AG10803 (cell line): Measurements from ENCODE around the gene ACO1.

Experiments used
- DNase-seq: peaks from one replicate; pipeline ENCODE4 v3.0.0; 2010; ENCODE audit warnings: low read depth
- H3K4me3 ChIP-seq: 2 replicates; pipeline ENCODE4 v1.5.1; 2011; ENCODE audit warnings: mild to moderate bottlenecking, low read length, control low read depth
- CTCF ChIP-seq: conservative IDR thresholded peaks from 2 replicates; pipeline ENCODE4 v1.5.1; 2011; ENCODE audit warnings: mild to moderate bottlenecking, low read length, control low read depth, inconsistent platforms

Gene ACO1

GRCh38 chr9:32455738-32456137, 71.3 kb downstream of the ACO1 start:
- no peak overlapping the region for H3K4me3 ChIP-seq
- peak; percentile 33 for DNase-seq
- no peak for TF ChIP-seq CTCF

GRCh38 chr9:32456564-32456963, 72.1 kb downstream of the ACO1 start:
- H3K4me3 ChIP-seq, result no peak overlapping the region
- no peak for TF ChIP-seq CTCF
- peak; percentile 43 for DNase-seq

- TF ChIP-seq CTCF, result no peak
- H3K4me3 ChIP-seq, result no peak overlapping the region
- DNase-seq, result no peak
These were observed 79.3 kb downstream of the ACO1 start for GRCh38 chr9:32463500-32464293.

GRCh38 chr9:32468740-32469139, 84.3 kb downstream of the ACO1 start:
- no peak for TF ChIP-seq CTCF
- H3K4me3 ChIP-seq, result no peak overlapping the region
- DNase-seq, result no peak

GRCh38 chr9:32472344-32472743, 87.9 kb downstream of the ACO1 start:
- TF ChIP-seq CTCF, result no peak
- no peak overlapping the region for H3K4me3 ChIP-seq
- DNase-seq, result no peak

- no peak for DNase-seq
These were observed 98.9 kb downstream of the ACO1 start for GRCh38 chr9:32483343-32483742.

More at GRCh38 chr9:32483343-32483742, 98.9 kb downstream of the ACO1 start:
- no peak for TF ChIP-seq CTCF
- no peak overlapping the region for H3K4me3 ChIP-seq
